ENCODE measurements around the gene CX3CR1. TPM values are rescaled to one million over a fixed set of nuclear protein-coding genes. Genes with fewer than 3 reads are reported as not detected.

Gene CX3CR1
- under 1 TPM; 0.25 to 0.49 (median 0.35) TPM for total RNA-seq

GRCh38 chr3:39279745-39280517 is at the start of gene CX3CR1:
Gene CX3CR1 (minus strand): TSS chr3:39280036. CDS start chr3:39266509, 13,527 bp downstream.
- DNase-seq (peak; percentile 61 to 77), ATAC-seq (peak; percentile 94 to 96)
- H3K4me1 ChIP-seq = peaks cover 25 to 28% of the 10 kb centered on the region in 2 donors
- H3K9me3 ChIP-seq = no peaks in the 10 kb centered on the region
- no peak for TF ChIP-seq CTCF (IDR thresholded peaks at IDR 0.05 in 4 of 5, conservative IDR thresholded peaks at IDR 0.05 in 1 of 5)
- no peak for TF ChIP-seq POLR2A (IDR thresholded peaks at IDR 0.05)
- H3K4me3 ChIP-seq = peak within 1 kb of the TSS in 1 of 4 donors; percentile 7
- H3K27ac ChIP-seq = peak within 1 kb of the TSS; percentile 74 to 81 (median 77)
- H3K36me3 ChIP-seq = no peaks in the 10 kb centered on the region
- no peaks in the 10 kb centered on the region for H3K27me3 ChIP-seq
- in situ Hi-C loops (cut with MboI; ENCODE audit: low sequenced_read_pairs in 4 of 4) (loop anchor here in 3 of 4 donors (5.0 to 10.0 kb wide), 3 partner anchors 85 to 155 kb away; partner anchors contain the start of gene XIRP1 (in 1 of the 3)), intact Hi-C loops (cut with DNase I; ENCODE audit: low total_unique reads) (no loop called here)

GRCh38 chr3:39329493-39329892 is 49.7 kb upstream of the CX3CR1 start, which contains the start of gene CCR8:
Gene CCR8 (plus strand): TSS chr3:39329709. CDS start chr3:39332332, 2,623 bp downstream.
- Histone ChIP-seq H3K36me3 (no peaks in the 10 kb centered on the region), H3K27me3 (no peaks in the 10 kb centered on the region), H3K27ac (no peak within 1 kb of the TSS), H3K4me3 (no peak within 1 kb of the TSS), H3K9me3 (no peaks in the 10 kb centered on the region), H3K4me1 (no peaks in the 10 kb centered on the region)
- no peak for ATAC-seq
- intact Hi-C loops (cut with DNase I; ENCODE audit: low total_unique reads) (no loop called here), in situ Hi-C loops (cut with MboI; ENCODE audit: low sequenced_read_pairs in 4 of 4) (no loop called here)
- TF ChIP-seq POLR2A (IDR thresholded peaks at IDR 0.05) = no peak
- TF ChIP-seq CTCF (IDR thresholded peaks at IDR 0.05 in 4 of 5, conservative IDR thresholded peaks at IDR 0.05 in 1 of 5) = no peak
- no peak for DNase-seq

GRCh38 chr3:39327746-39328349 is 48.0 kb upstream of the CX3CR1 start:
- Histone ChIP-seq H3K9me3 (no peaks in the 10 kb centered on the region), H3K4me3 (no peak overlapping the region), H3K27me3 (no peaks in the 10 kb centered on the region), H3K36me3 (no peaks in the 10 kb centered on the region), H3K27ac (no peak overlapping the region), H3K4me1 (no peaks in the 10 kb centered on the region)
- no peak for TF ChIP-seq CTCF (IDR thresholded peaks at IDR 0.05 in 4 of 5, conservative IDR thresholded peaks at IDR 0.05 in 1 of 5)
- in situ Hi-C loops (cut with MboI; ENCODE audit: low sequenced_read_pairs in 4 of 4) = no loop called here
- ATAC-seq (no peak), DNase-seq (no peak)
- intact Hi-C loops (cut with DNase I; ENCODE audit: low total_unique reads) = no loop called here

- TF ChIP-seq POLR2A (IDR thresholded peaks at IDR 0.05) (no peak), CTCF (IDR thresholded peaks at IDR 0.05 in 4 of 5, conservative IDR thresholded peaks at IDR 0.05 in 1 of 5) (no peak)
- no peaks in the 10 kb centered on the region for H3K4me1 ChIP-seq
- DNase-seq (no peak), ATAC-seq (no peak)
- intact Hi-C loops (cut with DNase I; ENCODE audit: low total_unique reads) (no loop called here), in situ Hi-C loops (cut with MboI; ENCODE audit: low sequenced_read_pairs in 4 of 4) (no loop called here)
- no peaks in the 10 kb centered on the region for H3K9me3 ChIP-seq
- no peaks in the 10 kb centered on the region for H3K36me3 ChIP-seq
- H3K4me3 ChIP-seq = no peak overlapping the region
- H3K27me3 ChIP-seq = no peaks in the 10 kb centered on the region
- H3K27ac ChIP-seq = no peak overlapping the region
These were observed 47.4 kb upstream of the CX3CR1 start for GRCh38 chr3:39327053-39327745.
